ENCODE measurements around the gene SWAP70. TPM values are rescaled to one million over a fixed set of nuclear protein-coding genes. Genes with fewer than 3 reads are reported as not detected.

Gene SWAP70
- total and polyA plus RNA-seq, 9 of the 15 experiments (the other 6 are each of a cell fraction or from before 2014, with no cell fraction given) = 1.7 to 4.9 (median 3.9) TPM

GRCh38 chr11:9758637-9759518 lies 95.0 kb downstream of the SWAP70 start (continued):
- TF ChIP-seq HNRNPLL (IDR thresholded peaks at IDR 0.05; ENCODE audit: low read depth, low read length, poor library complexity, severe bottlenecking) = no peak
- TF ChIP-seq ZNF592 (IDR thresholded peaks at IDR 0.05) = 0 out of 2 replicates have a peak, but pooled peaks have one; percentile 40
- no peak for TF ChIP-seq NCOA4 (IDR thresholded peaks at IDR 0.05; ENCODE audit: partially characterized antibody)
- TF ChIP-seq PRMT5 (CRISPR knock-in tag; IDR thresholded peaks at IDR 0.05) = no peak
- TF ChIP-seq YBX1 (IDR thresholded peaks at IDR 0.05) = no peak
- TF ChIP-seq MEF2D (tag; conservative IDR thresholded peaks at IDR 0.05; ENCODE audit: low read depth) = no peak
- no peak for TF ChIP-seq RNF219 (CRISPR knock-in tag; IDR thresholded peaks at IDR 0.05)
- no peak for TF ChIP-seq POLR2A (conservative IDR thresholded peaks at IDR 0.05)
- TF ChIP-seq ZNF740 (CRISPR knock-in tag; IDR thresholded peaks at IDR 0.05) = peak; percentile 51; the same call in 1 of the 2 replicates
- TF ChIP-seq ZNF740 (tag; IDR thresholded peaks at IDR 0.05) = no peak
- no peak for TF ChIP-seq CREB3L1 (IDR thresholded peaks at IDR 0.05; ENCODE audit: borderline replicate concordance, low read depth)
- no peak for TF ChIP-seq HCFC1 (IDR thresholded peaks at IDR 0.05; ENCODE audit: low read depth, low read length)
- TF ChIP-seq ZNF639 (CRISPR knock-in tag; conservative IDR thresholded peaks at IDR 0.05 in 1 of 2, IDR thresholded peaks at IDR 0.05 in 1 of 2) = no peak
- peak; percentile 76 for TF ChIP-seq RBFOX2 (IDR thresholded peaks at IDR 0.05; ENCODE audit: low read depth, low read length)
- no peak for TF ChIP-seq C11orf30 (IDR thresholded peaks at IDR 0.05; ENCODE audit: low read depth)

Data from K562 (cell line).